Measurements from ENCODE around the gene ASF1B.
A peak's percentile ranks its signal among the peaks of the same experiment; 100 is the strongest.

ASF1B gene

DNA sequence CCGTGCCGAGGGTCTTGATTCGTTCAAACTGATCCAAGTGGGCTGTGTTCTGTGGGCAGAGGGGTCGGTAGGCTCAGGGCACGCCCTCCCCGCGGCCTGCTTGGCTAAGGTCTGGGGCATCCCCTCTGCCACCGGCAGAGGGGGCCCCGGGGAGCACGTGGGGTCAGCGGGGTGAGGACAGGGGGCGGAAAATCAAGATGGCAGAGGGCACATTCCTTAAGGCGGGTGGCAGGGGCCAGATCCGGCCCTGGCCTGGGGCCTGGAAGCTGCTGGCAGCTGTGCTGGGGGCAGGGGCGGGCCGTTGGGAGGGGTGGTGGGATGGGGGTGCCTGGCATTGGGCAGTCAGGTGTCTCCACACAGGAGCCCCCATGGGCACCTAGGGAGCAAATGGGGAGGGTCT lies 29.5 kb downstream of the ASF1B start:
- DNase-seq, result no peak

DNA sequence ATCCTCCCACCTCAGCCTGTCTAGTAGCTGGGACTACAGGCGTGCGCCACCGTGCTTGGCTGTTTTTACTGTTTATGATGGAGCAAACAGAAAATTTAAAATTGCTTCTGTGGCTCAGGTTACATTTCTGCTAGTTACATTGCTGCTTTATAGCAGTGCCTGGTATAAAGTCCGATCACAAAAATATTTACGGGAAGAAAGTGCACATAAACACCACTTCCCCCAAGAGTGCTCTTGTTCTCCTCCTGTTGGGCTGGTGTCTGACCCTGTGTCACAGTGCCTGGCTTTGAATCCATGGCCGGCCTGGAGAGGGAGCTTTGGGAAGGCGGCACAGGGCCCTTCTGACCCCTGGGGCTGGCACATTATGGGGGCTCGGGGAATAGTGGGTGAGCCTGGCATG lies 30.7 kb downstream of the ASF1B start:
- no peak for DNase-seq

DNA sequence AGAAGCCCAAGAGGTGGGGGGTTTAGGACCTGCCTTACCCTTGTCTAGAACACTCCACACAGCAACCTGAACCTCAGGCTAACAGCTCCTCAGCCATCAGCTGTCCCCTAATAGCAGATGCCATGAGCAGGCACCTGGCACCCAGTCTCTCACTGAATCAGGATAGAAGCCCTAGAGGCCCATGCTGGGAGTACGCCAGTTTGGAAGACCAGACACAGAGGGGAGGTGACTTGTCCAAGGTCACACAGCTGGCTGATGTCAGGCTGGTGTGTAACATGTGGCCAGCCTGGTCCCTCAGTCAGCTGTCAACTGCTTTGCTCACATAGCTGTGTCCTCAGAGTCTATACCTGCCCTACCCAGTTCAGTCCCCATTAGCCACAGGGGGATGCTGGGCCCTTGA lies 33.1 kb downstream of the ASF1B start:
- no peak for DNase-seq

GRCh38 chr19:14102756-14103155 lies 33.6 kb downstream of the ASF1B start:
- DNase-seq, result no peak

GRCh38 chr19:14102102-14102696 lies 34.2 kb downstream of the ASF1B start:
- DNase-seq, result no peak

GRCh38 chr19:14101003-14101545 lies 35.3 kb downstream of the ASF1B start:
- no peak for DNase-seq

- DNase-seq, result no peak
These were observed 38.7 kb downstream of the ASF1B start for GRCh38 chr19:14097532-14098151.

GRCh38 chr19:14096272-14096992 lies 40.0 kb downstream of the ASF1B start:
- no peak for DNase-seq

GRCh38 chr19:14094854-14095253 lies 41.5 kb downstream of the ASF1B start:
- DNase-seq, result no peak

- DNase-seq, result no peak
These were observed 43.1 kb downstream of the ASF1B start for GRCh38 chr19:14093117-14093823.

- no peak for DNase-seq
These were observed 44.5 kb downstream of the ASF1B start for GRCh38 chr19:14091813-14092462.

GRCh38 chr19:14091081-14091812 lies 45.1 kb downstream of the ASF1B start:
- peak; percentile 53 for DNase-seq

- peak; percentile 44 for DNase-seq
These were observed 45.8 kb downstream of the ASF1B start, which contains the start of gene SAMD1 for GRCh38 chr19:14090509-14091080. Gene SAMD1, minus strand, starts transcription at chr19:14090751.

GRCh38 chr19:14089662-14090508 lies 46.5 kb downstream of the ASF1B start:
- DNase-seq, result peak; percentile 61

DNA sequence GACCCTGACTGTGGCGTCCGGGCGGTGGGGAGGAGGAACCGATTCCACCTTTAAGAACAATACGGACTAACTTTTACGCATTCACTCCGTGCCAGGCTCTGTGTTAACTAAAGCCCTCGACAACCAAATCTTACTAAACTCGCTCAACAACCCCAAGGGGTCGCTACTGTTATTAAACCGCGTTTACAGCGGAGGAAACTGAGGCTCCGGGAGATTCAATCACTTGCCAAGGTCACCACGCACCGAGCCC lies 47.1 kb downstream of the ASF1B start:
- DNase-seq, result no peak

GRCh38 chr19:14088634-14089411 lies 47.6 kb downstream of the ASF1B start:
- no peak for DNase-seq

DNA sequence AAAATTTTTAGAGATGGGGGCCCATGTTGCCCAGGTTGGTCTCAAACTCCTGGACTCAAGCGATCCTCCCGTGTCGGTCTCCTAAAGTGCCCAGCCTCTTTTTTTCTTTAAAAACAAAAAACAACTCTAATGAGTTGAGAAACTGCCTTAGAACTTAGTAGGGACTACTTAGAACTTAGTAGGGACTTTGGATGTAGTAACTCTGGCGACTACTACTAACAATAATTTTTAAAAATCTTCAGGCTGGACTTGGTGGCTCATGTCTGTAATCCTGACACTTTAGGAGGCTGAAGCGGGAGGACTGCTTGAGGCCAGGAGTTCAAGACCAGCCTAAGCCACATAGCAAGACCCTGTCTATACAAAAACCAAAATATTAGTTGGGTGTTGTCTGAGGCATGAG lies 50.3 kb downstream of the ASF1B start:
- DNase-seq, result no peak

DNA sequence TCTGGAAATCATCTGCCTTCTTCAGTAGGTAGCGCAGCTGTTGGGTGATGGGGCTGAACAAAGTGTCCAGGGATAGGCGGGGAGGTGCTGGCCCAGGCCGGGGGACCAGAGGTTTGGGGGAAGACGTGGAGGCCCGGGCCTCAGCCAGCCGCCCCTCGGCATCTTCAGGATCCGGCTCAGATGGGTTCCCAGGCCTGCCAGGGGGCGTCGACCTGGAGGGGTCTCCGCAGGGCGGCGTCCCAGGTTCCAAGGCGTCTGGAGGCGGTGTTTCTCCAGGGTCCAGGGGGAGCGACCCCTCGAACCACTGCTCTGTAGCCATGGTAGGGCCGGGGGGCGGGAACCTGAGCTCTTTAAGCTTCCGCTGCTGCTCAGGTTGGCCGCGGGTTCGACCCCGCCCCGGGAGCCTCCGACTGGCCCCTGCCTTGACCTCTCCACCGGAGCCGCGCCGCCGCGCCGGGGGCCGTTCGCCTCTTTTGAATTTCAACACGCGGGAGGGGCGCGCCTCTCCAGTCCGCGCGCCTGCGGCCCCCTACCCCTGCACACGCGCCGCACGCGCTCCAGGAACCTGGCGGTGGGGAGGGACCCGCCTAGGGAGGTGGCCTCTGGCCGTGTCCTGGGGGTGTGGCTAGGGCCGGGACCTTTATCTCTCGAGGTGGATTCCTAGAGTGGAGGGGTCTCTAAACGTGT lies 50.9 kb downstream of the ASF1B start, which contains the start of gene C19orf67:
Gene C19orf67 (minus strand): TSS at position 475 of the 687 bp plus-strand sequence. CDS start 156 bp downstream, at position 319.
- no peak for DNase-seq

- DNase-seq, result no peak
These were observed 53.8 kb downstream of the ASF1B start for GRCh38 chr19:14082675-14082960.

Measured in suppressor macrophage treated with lipopolysaccharide for 4 hours (primary cell).